ENCODE data around the gene SH3GLB2.
"Not testable (repeated sequence)": the region's sequence is repeated elsewhere in the genome, so short reads cannot be mapped to it uniquely, and the experiment has no call there.

Gene SH3GLB2

GRCh38 chr9:129023036-129023907 is 4.9 kb downstream of the SH3GLB2 start:
- no peak for DNase-seq (ENCODE audit: low read depth in 4 of 4, low spot score in 1 of 4)

GRCh38 chr9:129022037-129022436 is 6.1 kb downstream of the SH3GLB2 start:
- DNase-seq (ENCODE audit: low read depth in 4 of 4, low spot score in 1 of 4): no peak

- no peak for DNase-seq (ENCODE audit: low read depth in 4 of 4, low spot score in 1 of 4)
Measured at GRCh38 chr9:129021091-129021490, 7.0 kb downstream of the SH3GLB2 start.

DNA sequence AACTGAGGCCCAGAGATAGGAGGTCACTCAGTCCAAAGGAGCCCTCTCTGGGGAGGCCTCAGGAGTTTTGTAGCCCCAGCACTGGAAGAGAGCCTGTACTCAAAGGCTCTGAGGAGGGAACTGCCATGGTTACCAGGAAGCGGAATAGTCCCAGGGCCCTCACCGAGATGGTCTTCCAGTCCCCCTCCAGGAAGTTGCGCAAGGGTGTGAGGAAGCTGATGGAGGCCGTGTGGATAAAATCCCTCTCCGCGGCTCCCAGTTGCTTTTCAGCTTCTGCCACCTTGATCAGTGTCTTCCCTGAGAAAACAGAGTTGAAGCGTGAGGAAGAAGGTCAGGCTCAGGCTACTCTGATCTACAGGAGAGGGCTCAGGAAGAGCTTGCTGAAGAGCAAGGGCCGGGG is 13.5 kb downstream of the SH3GLB2 start:
- no peak for DNase-seq (ENCODE audit: low read depth in 4 of 4, low spot score in 1 of 4)

DNA sequence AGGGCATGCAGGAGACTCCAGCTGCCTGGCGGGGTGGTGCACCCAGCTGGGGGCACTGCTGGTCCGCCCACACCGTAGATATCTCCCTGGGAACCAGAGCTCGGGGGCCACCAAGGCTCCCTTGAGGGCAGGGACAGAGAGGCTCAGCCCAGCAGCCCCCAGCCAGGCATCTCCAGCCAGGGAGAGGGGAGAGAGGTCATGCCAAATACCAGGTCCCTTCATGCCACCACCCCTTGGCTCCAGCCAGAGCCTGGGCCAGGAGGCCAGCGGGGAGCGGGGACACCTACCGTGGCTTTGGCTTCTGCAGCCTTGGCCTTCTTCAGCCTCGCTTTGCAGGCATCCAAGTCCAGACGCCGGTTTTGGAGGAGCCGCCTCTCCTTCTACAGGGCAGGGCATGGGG is 14.0 kb downstream of the SH3GLB2 start:
- DNase-seq (ENCODE audit: low read depth in 4 of 4, low spot score in 1 of 4): no peak

DNA sequence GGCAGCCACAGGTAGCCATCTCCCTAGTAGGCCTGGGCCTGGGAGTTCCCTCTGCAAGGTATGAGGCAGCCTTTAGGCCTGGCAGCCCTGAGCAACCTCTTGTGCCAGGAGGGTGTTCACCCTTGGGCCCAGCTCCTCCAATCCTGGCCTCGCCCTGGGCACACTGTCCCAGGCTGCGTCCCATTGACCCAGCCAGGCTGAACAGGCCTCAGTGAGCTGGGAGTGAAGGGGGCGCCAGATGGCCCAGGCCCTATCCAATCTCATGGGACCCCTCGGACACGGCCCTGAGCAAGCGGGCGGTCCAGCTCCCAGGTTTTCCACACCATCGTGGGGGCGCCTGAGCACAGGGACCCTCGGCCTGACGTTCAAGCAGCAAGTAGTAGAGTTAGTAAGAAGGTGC is 14.5 kb downstream of the SH3GLB2 start:
- DNase-seq (ENCODE audit: low read depth in 4 of 4, low spot score in 1 of 4): no peak

- no peak for DNase-seq (ENCODE audit: low read depth in 4 of 4, low spot score in 1 of 4)
Measured at GRCh38 chr9:129012893-129013448, 15.2 kb downstream of the SH3GLB2 start.

GRCh38 chr9:129012343-129012742 is 15.8 kb downstream of the SH3GLB2 start:
- DNase-seq (ENCODE audit: low read depth in 4 of 4, low spot score in 1 of 4): no peak

DNA sequence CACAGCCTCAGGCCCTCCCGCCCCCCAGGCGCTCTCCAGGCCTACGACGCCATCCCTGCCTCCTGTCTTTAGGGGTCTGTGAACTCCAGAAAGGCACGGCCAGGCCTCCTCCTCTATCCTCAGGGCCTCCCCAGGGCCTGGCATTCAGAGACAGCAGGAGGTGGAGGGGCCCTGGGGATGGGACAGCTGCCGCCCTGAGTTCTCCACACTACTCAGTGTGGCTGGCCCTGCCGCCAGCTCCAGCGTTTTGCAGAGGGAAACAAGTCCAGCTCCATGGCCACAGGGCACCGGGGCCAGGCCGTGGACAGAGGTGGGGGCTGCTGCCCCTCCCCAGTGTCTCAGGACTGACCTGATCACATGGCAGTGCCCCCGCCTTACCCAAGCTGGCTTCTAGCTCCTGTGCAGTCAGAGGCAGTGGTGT is 16.4 kb downstream of the SH3GLB2 start:
- DNase-seq (ENCODE audit: low read depth in 4 of 4, low spot score in 1 of 4): no peak

DNA sequence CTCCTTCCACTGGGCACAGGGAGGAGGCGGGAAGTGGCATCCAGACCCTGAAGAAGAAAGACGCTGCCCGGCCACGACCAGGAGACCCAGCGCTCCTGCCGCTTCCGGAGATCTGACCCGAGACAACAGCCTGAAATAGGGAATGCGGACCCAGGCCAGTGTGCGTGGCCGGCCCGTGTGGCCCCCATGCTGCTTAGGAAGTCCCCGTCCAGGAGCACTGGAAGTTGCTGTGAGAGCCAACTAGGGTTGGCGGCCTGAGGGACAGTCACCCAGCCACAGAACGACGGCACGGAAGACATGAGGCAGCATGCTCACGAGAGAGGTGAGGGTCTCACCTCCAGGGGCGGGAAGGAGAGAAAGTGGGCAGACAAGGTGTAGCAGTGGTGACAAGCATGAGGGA is 17.0 kb downstream of the SH3GLB2 start:
- no peak for DNase-seq (ENCODE audit: low read depth in 4 of 4, low spot score in 1 of 4)

DNA sequence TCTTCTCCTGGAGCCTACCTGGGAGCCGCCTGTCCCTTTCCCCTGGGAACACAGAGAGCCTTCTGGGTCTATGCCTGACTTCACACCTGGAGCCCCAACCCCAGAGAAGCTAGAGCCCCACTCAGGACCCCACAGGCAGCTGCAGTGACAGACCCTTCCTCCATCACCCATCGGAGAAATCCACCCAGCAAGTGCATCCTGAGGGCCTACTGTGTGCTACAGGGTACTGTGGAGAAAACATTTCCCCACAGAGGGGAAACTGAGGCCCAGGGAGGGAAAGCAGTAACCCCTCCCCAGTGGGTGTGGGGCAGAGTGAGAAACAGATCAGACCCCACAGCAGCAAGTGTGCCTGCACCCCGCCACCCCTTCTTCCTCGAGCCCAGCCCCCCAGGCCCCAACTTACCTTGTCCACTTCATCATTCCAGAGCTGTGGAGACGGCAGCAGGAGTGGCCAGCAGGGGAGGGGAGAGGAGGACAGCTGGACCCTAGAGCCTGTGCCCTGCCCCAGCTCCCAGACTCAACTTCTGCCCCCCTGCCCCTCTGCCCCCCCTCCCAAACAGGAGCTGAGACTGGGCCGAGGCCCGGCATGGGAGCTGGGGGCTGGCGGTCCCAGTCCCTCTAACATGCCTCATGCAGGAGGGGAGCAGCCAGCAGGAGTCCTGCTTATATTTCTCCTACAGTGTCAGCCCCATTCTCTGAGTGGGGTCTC is 17.7 kb downstream of the SH3GLB2 start:
- no peak for DNase-seq (ENCODE audit: low read depth in 4 of 4, low spot score in 1 of 4)

- DNase-seq (ENCODE audit: low read depth in 4 of 4, low spot score in 1 of 4): no peak
Measured at GRCh38 chr9:129009584-129010141, 18.5 kb downstream of the SH3GLB2 start.

DNA sequence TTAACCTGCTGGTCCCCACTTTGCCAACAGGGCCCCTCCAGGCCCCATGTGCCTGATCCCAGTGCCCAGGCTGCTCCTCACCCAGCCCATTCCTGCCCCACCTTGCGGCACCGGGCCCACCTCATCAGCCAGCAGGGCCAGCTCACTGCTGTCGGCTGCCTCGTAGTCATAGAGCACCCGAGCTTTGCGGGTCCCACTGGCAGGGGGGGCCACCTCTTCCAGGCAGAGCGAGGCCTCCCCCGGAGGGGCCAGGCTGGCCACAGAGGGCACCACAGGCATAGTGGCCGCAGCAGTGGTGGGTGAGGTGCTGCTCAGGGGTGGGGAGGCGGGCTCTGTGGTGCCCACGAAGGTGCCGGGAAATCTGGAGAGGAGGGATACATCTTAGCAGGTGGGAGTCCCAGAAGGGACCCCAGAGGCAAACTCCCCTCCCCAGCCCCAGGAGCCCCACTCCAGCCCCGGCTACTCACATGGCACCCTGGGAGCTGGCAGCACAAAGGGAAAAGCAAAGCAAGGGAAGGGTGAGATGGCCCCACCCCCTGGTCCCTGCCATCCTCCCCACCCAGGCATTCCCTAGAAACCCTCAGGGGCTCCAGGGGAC is 19.0 kb downstream of the SH3GLB2 start:
- no peak for DNase-seq (ENCODE audit: low read depth in 4 of 4, low spot score in 1 of 4)

DNA sequence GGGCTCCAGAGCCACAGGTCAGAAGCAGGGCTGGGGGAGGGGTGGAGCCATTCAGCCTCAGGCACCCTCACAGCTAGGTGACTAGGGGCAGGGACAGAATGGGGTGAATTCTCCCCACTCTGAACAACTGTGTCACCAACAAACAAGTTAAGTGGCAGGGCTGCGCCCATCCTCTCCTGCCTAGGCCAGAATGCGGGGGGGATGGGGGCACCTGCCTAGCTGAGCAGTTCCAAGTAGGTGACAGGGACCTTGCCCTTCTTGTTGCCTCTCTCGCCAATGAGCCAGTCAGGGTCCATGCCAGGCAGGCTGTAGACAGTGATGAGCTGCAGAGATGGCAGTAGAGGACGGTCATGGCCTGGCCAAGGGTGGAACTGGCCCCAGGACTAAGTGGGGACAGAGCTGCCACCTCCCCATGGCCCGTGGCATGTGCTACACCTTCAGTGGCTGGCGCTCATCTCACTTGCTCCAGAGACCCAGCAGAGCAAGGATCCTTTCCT is 19.6 kb downstream of the SH3GLB2 start:
- DNase-seq (ENCODE audit: low read depth in 4 of 4, low spot score in 1 of 4): no peak

DNA sequence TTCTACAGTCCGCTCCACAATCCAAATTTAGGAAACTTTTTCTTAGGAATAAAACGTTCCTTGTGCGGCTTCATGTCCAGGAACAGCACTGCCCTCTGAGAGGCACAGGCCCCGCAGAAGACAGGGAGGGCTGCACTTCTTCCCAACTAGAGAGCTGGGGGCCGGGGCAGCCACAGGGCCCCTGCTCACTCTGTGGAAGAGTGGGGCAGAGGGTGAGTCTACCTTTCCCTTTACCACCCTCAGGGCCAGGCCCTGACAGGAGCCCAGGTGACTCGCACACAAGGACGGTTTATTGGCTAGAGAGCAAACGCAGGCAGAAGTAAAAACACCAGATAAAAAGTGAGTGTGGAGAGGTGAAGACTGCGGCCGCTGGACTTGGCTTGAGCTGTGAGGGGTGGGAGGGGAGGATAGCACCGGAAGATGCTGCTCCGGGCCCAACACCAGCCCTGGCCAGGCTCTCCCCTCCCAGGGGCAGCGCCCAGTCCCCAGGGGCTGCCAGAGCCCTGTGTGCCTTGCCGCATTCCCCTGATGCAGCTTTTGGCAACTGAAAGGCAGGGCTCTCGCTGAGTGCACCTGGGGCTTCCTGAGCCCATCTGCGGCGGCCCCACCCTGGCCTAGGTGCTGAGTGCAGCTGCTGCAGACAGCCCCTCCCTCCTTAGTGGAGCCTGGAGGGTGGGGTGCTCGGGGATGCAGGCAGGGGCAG is 20.2 kb downstream of the SH3GLB2 start:
- no peak for DNase-seq (ENCODE audit: low read depth in 4 of 4, low spot score in 1 of 4)

- no peak for DNase-seq (ENCODE audit: low read depth in 4 of 4, low spot score in 1 of 4)
Measured at GRCh38 chr9:129007035-129007765, 20.9 kb downstream of the SH3GLB2 start.

GRCh38 chr9:129006328-129007034 is 21.6 kb downstream of the SH3GLB2 start:
- peak in 3 of 4 experiments; percentile 25 to 33 (median 28) for DNase-seq (ENCODE audit: low read depth in 4 of 4, low spot score in 1 of 4)

DNA sequence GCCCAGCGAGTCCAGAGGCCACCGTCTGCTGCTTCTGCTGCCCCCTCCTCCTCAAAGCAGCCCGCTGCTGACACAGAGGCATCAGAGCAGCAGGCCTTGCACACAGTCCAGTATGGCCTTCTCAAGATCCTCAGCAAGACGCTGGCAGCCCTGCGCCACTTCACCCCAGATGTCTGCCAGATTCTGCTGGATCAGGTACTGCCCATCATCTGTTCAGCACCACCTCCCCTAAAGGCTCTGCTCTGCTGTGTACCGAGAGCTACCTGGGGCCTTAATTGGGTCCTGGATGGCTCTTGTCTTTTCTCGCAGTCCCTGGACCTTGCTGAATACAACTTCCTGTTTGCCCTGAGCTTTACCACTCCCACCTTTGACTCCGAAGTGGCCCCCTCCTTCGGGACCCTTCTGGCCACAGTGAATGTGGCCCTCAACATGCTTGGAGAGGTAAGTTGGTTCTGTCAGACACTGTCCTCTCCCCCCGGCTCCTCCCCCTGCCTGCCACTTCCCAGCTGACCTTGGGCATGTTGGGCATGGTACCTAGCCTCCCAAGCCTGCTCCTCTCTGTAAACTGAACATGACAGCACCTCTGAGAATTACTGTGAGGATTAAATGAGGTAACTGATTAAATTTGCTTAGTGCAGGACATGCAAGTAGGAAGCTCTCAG is 22.7 kb downstream of the SH3GLB2 start:
- DNase-seq (ENCODE audit: low read depth in 4 of 4, low spot score in 1 of 4): no peak

DNA sequence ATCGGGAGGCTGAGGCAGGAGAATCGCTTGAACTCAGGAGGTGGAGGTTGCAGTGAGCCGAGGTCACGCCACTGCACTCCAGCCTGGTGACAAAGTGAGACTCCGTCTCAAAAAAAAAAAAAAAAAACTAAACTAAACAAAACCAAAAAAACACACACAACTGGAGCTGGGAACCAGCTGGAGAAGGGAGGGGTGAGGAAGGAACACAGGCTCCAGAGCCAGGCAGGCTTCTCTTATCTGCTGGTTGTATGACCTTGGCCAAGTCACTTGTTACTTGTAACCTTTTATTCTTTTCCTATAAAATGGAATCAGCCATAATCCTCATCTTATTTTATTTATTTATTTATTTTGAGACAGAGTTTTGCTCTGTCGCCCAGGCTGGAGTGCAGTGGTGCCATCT is 24.0 kb downstream of the SH3GLB2 start:
- DNase-seq (ENCODE audit: low read depth in 4 of 4, low spot score in 1 of 4): not testable (repeated sequence)
